Body of pancreas (tissue), 4 donors: ENCODE measurements around the gene RIMBP2. TPM values are rescaled to one million over a fixed set of nuclear protein-coding genes. Genes with fewer than 3 reads are reported as not detected.

Experiments used
- ATAC-seq: fragments of 150-250 bp; one replicate; pipeline ENCODE4 v1.9.1; 2016
- DNase-seq, 4 donors: peaks; one replicate each; pipeline ENCODE4 v3.0.0-alpha.2; 2019
- H3K27ac ChIP-seq, 4 donors: fragments of 200-600 bp; sonication (generic); 1 replicate in 3 of 4; 2 replicates in 1 of 4; pipeline versions ENCODE4 v1.5.1 to v1.6.1; 2016 to 2019; ENCODE audit warnings: mild to moderate bottlenecking in 1 of 4, mixed read lengths in 1 of 4, moderate library complexity in 1 of 4
- H3K27me3 ChIP-seq, 2 donors: fragments of 200-600 bp; sonication (generic); one replicate each; pipeline ENCODE4 v1.6.0; 2016; ENCODE audit warnings: mild to moderate bottlenecking in 1 of 2
- H3K36me3 ChIP-seq, 2 donors: fragments of 200-600 bp; sonication (generic); replicated peaks in 1 of 2; 2 replicates each; pipeline ENCODE4 v1.5.1; 2016; ENCODE audit warnings: low read depth in 2 of 2; ENCODE audit not compliant: insufficient read depth in 1 of 2
- H3K4me1 ChIP-seq: fragments of 200-600 bp; sonication (generic); one replicate; pipeline ENCODE4 v1.6.0; 2016
- H3K4me3 ChIP-seq, 2 donors: fragments of 200-600 bp; sonication (generic); 1 replicate in 1 of 2; 2 replicates in 1 of 2; pipeline ENCODE4 v1.5.1; 2016 to 2019
- H3K9me3 ChIP-seq, 3 donors: fragments of 200-600 bp; sonication (generic); 1 replicate in 2 of 3; 2 replicates in 1 of 3; pipeline ENCODE4 v1.5.1; 2016
- POLR2A ChIP-seq, 3 donors: fragments of 450-650 bp; IDR thresholded peaks; one replicate each; pipeline ENCODE4 v1.6.1; 2016; ENCODE audit warnings: antibody characterized with exemption in 3 of 3, mild to moderate bottlenecking in 2 of 3
- WGBS, 2 donors: methylation state at CpG; one replicate each; pipeline ENCODE4 v1.1.5; 2017; 5-methylcytosine and 5-hydroxymethylcytosine counted together
- intact Hi-C: fragments of 100-400 bp; cut with DNase I; formaldehyde crosslinking; loops from one replicate; pipeline ENCODE4 v1.15.1; 2023
- total RNA-seq, 2 donors: library from RNA; depleted of rRNA; stranded (reverse); fragments of >200 nt; gene quantifications; one replicate each; pipeline ENCODE4 v1.1.0, GENCODE V29; 2016
- TF ChIP-seq, protein P1 (sequence below), 7 experiments: fragments of 450-650 bp in 4 of 7; fragments of 200-600 bp in 3 of 7; sonication (generic) in 3 of 7; IDR thresholded peaks; one replicate each; pipeline ENCODE4 v1.5.1; 2016 to 2019; ENCODE audit warnings: antibody characterized with exemption in 7 of 7

RIMBP2 gene
- total RNA-seq, 2 donors from 2014 or later, result 7.3 to 27.4 TPM

DNA sequence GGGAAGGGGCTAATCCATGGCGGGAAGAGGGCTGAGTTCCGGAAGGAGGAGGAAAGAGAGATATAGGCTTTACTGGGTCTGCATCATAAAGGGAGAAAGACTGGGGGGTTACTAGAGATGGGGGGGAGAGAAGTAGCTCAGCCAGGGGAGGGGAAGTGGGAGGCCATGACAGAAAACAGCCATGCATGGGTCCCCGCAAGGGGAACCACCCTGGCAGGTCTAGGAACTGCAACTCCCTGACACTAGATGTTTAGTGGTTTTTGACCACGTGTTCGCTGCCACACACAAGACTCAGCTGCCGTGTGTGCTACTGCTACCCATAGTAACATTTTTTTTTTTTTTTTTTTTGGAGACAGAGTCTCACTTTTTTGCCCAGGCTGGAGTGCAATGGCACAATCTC, 145.0 kb downstream of the RIMBP2 start:
- Histone ChIP-seq H3K27me3 (no peaks in the 10 kb centered on the region), H3K27ac (no peak overlapping the region), H3K9me3 (peaks cover 0 to 7% (median 0%) of the 10 kb centered on the region in 3 donors), H3K36me3 (no peaks in the 10 kb centered on the region), H3K4me1 (no peaks in the 10 kb centered on the region), H3K4me3 (no peak overlapping the region)
- intact Hi-C loops, result no loop called here
- no peak for ATAC-seq
- 76 to 83% methylated on average over 6 of the region's 6 CpGs for WGBS, 2 donors
- TF ChIP-seq POLR2A (IDR thresholded peaks at IDR 0.05), result no peak
- TF ChIP-seq, protein P1, sequence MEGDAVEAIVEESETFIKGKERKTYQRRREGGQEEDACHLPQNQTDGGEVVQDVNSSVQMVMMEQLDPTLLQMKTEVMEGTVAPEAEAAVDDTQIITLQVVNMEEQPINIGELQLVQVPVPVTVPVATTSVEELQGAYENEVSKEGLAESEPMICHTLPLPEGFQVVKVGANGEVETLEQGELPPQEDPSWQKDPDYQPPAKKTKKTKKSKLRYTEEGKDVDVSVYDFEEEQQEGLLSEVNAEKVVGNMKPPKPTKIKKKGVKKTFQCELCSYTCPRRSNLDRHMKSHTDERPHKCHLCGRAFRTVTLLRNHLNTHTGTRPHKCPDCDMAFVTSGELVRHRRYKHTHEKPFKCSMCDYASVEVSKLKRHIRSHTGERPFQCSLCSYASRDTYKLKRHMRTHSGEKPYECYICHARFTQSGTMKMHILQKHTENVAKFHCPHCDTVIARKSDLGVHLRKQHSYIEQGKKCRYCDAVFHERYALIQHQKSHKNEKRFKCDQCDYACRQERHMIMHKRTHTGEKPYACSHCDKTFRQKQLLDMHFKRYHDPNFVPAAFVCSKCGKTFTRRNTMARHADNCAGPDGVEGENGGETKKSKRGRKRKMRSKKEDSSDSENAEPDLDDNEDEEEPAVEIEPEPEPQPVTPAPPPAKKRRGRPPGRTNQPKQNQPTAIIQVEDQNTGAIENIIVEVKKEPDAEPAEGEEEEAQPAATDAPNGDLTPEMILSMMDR (IDR thresholded peaks at IDR 0.05), result no peak
- no peak for DNase-seq

GRCh38 chr12:130569521-130569920, 146.6 kb downstream of the RIMBP2 start:
- Histone ChIP-seq H3K4me1 (no peaks in the 10 kb centered on the region), H3K9me3 (peaks cover 0 to 14% (median 0%) of the 10 kb centered on the region in 3 donors), H3K27ac (no peak overlapping the region), H3K4me3 (no peak overlapping the region), H3K27me3 (no peaks in the 10 kb centered on the region), H3K36me3 (no peaks in the 10 kb centered on the region)
- no peak for DNase-seq
- TF ChIP-seq, protein P1 (IDR thresholded peaks at IDR 0.05), result no peak
- TF ChIP-seq POLR2A (IDR thresholded peaks at IDR 0.05), result no peak
- 58 to 60% methylated on average over 9 of the region's 9 CpGs for WGBS, 2 donors
- ATAC-seq, result no peak
- intact Hi-C loops, result no loop called here

GRCh38 chr12:130568501-130568900, 147.6 kb downstream of the RIMBP2 start:
- H3K9me3 ChIP-seq, result peaks cover 0 to 14% (median 0%) of the 10 kb centered on the region in 3 donors
- ATAC-seq, result no peak
- DNase-seq, result no peak
- H3K27ac ChIP-seq, result no peak overlapping the region
- TF ChIP-seq POLR2A (IDR thresholded peaks at IDR 0.05), result no peak
- TF ChIP-seq, protein P1 (IDR thresholded peaks at IDR 0.05), result no peak
- intact Hi-C loops, result no loop called here
- WGBS, 2 donors, result 59 to 65% methylated on average over 7 of the region's 7 CpGs
- H3K27me3 ChIP-seq, result no peaks in the 10 kb centered on the region
- H3K4me3 ChIP-seq, result no peak overlapping the region
- no peaks in the 10 kb centered on the region for H3K4me1 ChIP-seq
- no peaks in the 10 kb centered on the region for H3K36me3 ChIP-seq

DNA sequence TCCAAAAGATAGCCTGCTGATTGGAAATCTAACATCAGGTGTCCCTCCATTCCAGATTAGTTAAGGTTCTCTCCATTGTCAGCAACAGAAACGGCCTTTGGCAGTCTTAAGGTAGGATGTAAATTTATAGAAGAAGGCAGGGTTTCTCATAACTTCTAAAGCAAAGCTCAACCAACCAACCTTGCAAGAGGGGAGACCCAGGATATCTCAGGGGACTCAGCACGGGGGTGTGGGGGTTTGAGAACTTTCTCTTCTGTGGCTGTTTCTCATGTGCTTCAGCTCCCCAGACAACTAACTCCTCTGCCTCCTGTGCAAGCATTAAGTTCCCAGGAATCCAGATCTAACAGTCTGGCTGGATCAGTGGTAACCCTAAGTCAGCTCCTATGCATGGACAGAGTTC, 148.1 kb downstream of the RIMBP2 start:
- DNase-seq, result no peak
- Histone ChIP-seq H3K4me3 (no peak overlapping the region), H3K36me3 (no peaks in the 10 kb centered on the region), H3K9me3 (peaks cover 0 to 14% (median 0%) of the 10 kb centered on the region in 3 donors), H3K27ac (no peak overlapping the region), H3K27me3 (no peaks in the 10 kb centered on the region), H3K4me1 (no peaks in the 10 kb centered on the region)
- no peak for ATAC-seq
- TF ChIP-seq, protein P1 (IDR thresholded peaks at IDR 0.05), result no peak
- no peak for TF ChIP-seq POLR2A (IDR thresholded peaks at IDR 0.05)
- WGBS, 2 donors, result 23 to 42% methylated on average over 2 of the region's 2 CpGs
- intact Hi-C loops, result no loop called here

DNA sequence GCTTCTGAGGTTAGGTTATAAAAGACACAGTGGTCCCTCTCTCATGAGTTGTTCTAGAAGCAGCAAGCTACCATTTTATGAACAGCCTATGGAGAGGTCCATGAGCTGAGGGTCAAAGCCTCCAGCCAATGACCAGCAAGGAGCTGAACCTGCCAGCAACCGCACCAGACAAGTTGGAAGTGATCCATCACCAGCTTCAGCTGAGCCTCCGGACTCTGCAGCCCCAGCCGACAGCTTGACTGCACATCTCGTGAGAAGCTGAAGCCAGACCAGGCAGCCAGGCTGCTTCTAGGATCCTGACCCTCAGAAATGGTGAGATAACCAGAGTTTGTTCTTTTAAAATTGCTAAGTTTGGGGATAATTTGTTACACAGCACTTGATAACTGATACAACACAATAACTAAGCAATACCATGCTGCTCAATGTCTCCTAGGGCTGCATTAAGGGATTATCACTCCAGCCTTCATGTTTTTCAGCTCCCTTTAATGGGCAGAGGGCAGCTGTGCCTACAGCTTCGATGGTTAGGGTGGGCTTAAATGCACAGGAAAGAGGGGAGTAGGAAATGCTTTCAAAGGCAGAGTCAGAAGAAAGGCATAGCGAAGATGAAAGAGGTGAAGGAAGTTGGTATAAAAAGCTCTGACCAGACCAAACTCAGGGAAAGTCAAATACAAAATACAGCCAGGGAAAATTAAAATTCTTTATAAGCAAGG, 149.5 kb downstream of the RIMBP2 start:
- ATAC-seq (no peak), DNase-seq (no peak)
- Histone ChIP-seq H3K4me1 (no peaks in the 10 kb centered on the region), H3K9me3 (peaks cover 0 to 14% (median 0%) of the 10 kb centered on the region in 3 donors), H3K27ac (no peak overlapping the region), H3K27me3 (no peaks in the 10 kb centered on the region), H3K36me3 (no peaks in the 10 kb centered on the region), H3K4me3 (no peak overlapping the region)
- intact Hi-C loops, result no loop called here
- TF ChIP-seq, protein P1 (IDR thresholded peaks at IDR 0.05), result no peak
- no peak for TF ChIP-seq POLR2A (IDR thresholded peaks at IDR 0.05)
- 62 to 75% methylated on average over 5 to 6 of the region's 6 CpGs for WGBS, 2 donors
